ENCODE data around the gene SUSD4.

Gene SUSD4

GRCh38 chr1:223339861-223340260 is 24.1 kb downstream of the SUSD4 start:
- TF ChIP-seq CTCF (IDR thresholded peaks at IDR 0.05; ENCODE audit: poor library complexity, severe bottlenecking) = no peak
- Histone ChIP-seq H3K4me3 (ENCODE audit: severe bottlenecking) (no peak overlapping the region), H3K36me3 (ENCODE audit: low read depth) (no peaks in the 10 kb centered on the region), H3K4me1 (ENCODE audit: insufficient read depth, poor library complexity, severe bottlenecking) (no peaks in the 10 kb centered on the region), H3K27ac (ENCODE audit: poor library complexity, severe bottlenecking) (no peak overlapping the region), H3K27me3 (ENCODE audit: insufficient read depth, poor library complexity, severe bottlenecking) (no peaks in the 10 kb centered on the region), H3K9me3 (ENCODE audit: severe bottlenecking) (no peaks in the 10 kb centered on the region)
- DNase-seq (ENCODE audit: low spot score) (no peak), ATAC-seq (ENCODE audit: low read depth) (no peak)

DNA sequence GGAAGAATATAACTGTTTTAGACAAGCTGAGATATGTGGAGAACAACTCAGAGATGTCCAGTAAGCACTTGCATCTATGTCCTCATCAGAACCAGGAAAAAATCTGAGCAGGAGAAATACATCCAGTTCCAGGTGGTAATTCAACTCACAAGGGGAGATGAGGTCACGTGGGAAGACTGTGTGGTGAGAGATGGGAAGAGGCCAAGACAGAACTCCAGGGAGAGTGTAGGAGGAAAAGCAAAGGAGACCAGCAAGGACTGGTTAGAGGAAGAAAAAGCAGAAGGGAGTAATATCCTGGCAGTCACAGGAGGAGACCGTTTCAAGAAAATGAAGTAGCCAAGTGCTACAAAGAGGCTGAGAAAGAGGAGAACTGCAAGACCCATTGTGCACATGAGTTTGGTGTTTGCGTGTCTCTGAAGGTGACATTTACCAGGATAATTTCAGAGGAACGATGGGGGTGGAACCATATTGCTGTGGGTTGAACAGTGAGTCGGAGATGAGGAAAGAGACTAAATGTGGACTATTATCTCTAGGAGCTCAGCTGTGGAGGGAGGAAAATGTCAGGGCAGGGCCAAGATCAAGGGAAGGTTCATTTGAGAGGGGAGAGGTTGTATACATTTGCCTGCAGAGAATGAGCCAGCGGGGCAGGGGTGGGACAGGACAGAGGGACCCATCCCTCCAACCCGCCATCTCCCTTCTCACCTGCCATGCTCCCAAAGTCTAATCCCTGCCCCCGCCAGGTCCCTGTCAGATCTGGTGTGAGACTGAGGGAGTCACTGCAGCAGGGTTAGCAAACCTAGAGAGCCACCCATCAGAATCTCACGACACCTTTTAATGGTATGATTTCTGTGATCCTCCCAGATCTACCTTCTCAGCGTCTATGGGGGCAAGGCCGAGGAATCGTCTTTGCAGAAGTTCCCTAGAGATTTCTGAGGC is 24.9 kb downstream of the SUSD4 start:
- DNase-seq (ENCODE audit: low spot score) = no peak
- H3K4me1 ChIP-seq (ENCODE audit: insufficient read depth, poor library complexity, severe bottlenecking) = no peaks in the 10 kb centered on the region
- TF ChIP-seq CTCF (IDR thresholded peaks at IDR 0.05; ENCODE audit: poor library complexity, severe bottlenecking) = no peak
- no peaks in the 10 kb centered on the region for H3K36me3 ChIP-seq (ENCODE audit: low read depth)
- H3K9me3 ChIP-seq (ENCODE audit: severe bottlenecking) = no peaks in the 10 kb centered on the region
- no peak overlapping the region for H3K4me3 ChIP-seq (ENCODE audit: severe bottlenecking)
- H3K27ac ChIP-seq (ENCODE audit: poor library complexity, severe bottlenecking) = no peak overlapping the region
- no peak for ATAC-seq (ENCODE audit: low read depth)
- H3K27me3 ChIP-seq (ENCODE audit: insufficient read depth, poor library complexity, severe bottlenecking) = no peaks in the 10 kb centered on the region

DNA sequence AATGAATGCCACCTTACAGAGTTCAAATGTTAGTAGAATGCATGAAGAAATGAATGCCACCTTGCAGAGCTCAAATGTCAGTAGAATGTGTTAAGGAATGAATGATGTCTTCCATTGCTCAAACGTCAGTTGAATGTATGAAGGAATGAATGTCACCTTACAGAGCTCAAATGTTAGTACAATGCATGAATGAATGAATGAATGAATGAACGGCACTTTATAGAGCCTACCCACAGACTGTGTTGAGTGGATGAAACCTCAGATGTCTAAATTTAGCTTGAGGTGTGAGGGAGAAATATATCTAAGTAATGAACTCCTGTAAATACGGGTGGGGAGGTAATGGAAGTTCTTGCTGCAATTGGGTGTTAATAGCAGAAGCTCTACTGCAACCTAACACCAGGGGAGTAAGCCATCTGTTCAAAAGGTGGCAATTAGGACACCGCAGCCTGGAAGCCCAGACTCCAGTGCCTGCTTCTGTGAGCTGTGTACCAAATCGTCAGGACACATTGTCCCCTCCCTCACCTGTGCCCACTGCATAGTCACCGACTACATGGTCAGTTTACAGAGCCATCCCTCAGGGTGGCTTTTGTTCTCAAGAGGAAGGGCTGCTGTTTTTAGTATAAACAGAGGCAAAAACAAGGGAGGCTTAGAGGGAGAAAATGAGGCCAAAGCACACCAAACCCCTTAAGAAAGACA is 26.7 kb downstream of the SUSD4 start:
- Histone ChIP-seq H3K27ac (ENCODE audit: poor library complexity, severe bottlenecking) (no peak overlapping the region), H3K4me1 (ENCODE audit: insufficient read depth, poor library complexity, severe bottlenecking) (no peaks in the 10 kb centered on the region), H3K4me3 (ENCODE audit: severe bottlenecking) (no peak overlapping the region), H3K36me3 (ENCODE audit: low read depth) (no peaks in the 10 kb centered on the region), H3K9me3 (ENCODE audit: severe bottlenecking) (no peaks in the 10 kb centered on the region), H3K27me3 (ENCODE audit: insufficient read depth, poor library complexity, severe bottlenecking) (no peaks in the 10 kb centered on the region)
- TF ChIP-seq CTCF (IDR thresholded peaks at IDR 0.05; ENCODE audit: poor library complexity, severe bottlenecking) = no peak
- ATAC-seq (ENCODE audit: low read depth) (no peak), DNase-seq (ENCODE audit: low spot score) (no peak)

- Histone ChIP-seq H3K27ac (ENCODE audit: poor library complexity, severe bottlenecking) (no peak overlapping the region), H3K27me3 (ENCODE audit: insufficient read depth, poor library complexity, severe bottlenecking) (no peaks in the 10 kb centered on the region), H3K4me3 (ENCODE audit: severe bottlenecking) (no peak overlapping the region), H3K9me3 (ENCODE audit: severe bottlenecking) (no peaks in the 10 kb centered on the region), H3K36me3 (ENCODE audit: low read depth) (no peaks in the 10 kb centered on the region), H3K4me1 (ENCODE audit: insufficient read depth, poor library complexity, severe bottlenecking) (no peaks in the 10 kb centered on the region)
- ATAC-seq (ENCODE audit: low read depth) (no peak), DNase-seq (ENCODE audit: low spot score) (no peak)
- TF ChIP-seq CTCF (IDR thresholded peaks at IDR 0.05; ENCODE audit: poor library complexity, severe bottlenecking) = no peak
Measured at GRCh38 chr1:223334156-223334555, 29.8 kb downstream of the SUSD4 start.
